GM19455 (cell line): ENCODE results near the gene IL11RA.

ENCODE experiments used
- ATAC-seq: cut with Tn5 transposase; IDR thresholded peaks from one replicate; pipeline ENCODE4 v1.9.1; 2021; ENCODE audit not compliant: unreplicated experiment

The IL11RA gene

DNA sequence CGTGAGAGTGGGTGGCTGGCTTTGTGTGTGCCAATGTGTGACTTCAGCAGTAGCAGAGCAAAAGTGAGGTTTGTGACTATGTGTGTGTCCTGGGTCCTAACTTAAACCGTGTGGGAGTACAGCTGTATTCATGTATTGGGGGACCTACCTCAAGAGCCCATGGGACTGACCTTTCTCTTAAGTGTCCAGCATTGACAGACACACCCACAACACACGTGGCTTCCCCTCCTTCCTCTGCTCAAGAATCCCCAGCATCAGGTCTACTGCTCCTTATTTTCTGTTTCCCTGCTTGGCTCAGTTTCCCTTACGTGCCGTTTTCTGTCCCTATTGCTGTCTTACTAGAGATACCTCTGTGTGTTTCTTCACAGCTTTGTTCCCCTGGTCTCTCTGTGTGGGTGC, 616 bp downstream of the IL11RA start:
- ATAC-seq: no peak

GRCh38 chr9:34653151-34654072, 1.4 kb downstream of the IL11RA start:
- ATAC-seq: no peak

DNA sequence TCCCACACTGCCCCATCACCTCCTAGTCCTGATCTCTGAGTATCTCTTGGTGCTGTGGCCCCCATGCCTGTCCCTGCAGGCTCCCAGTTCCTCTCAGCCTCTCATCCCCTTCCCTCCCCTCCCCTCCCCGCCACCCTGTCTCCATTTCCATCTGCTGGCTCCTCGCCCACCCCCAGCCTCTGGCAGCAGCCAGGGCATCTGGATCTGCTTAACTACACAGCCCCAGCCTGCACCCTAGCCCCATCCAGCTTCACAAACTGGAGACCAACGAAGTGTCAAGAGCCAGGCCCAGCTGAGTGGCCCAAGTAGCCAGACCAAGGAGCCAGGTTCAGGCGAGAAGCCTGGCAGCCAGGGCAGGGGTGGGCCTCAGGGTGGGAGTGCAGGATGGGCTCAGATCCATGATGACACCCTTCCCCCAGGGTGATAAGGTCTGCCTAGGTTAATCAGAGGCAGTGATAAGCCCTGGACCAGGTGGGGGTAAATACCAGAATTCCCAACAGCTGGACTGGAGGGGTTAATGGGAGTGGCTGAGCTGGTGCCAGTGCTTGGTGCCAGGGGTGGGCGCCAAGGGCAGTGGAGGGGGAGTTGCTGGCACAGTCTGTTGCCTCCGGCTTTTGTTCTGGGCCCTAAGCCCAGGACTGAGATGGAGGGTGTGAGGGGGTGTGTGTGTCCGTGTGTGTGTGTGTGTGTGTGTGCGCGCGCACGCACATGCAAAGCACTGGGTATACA, 2.5 kb downstream of the IL11RA start:
- ATAC-seq: no peak

DNA sequence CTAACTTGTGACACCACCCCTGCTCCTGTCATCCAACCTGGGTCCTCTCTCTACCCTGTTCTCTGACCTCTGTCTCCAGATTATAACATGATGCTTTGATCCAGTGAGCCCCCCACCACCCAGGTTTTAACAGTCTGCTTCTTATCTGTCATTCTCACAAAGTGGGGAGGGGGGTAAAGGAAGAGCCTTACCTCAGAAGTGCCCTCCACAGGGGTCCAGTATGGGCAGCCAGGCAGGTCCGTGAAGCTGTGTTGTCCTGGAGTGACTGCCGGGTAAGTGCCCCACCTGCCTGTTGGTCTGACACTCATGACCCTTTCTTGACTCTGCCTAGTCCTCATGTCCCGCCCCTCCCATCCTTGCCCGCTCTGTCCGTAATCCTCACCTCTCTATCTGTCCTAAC, 3.4 kb downstream of the IL11RA start:
- ATAC-seq: no peak

GRCh38 chr9:34656992-34657391, 5.0 kb downstream of the IL11RA start:
- no peak for ATAC-seq

- ATAC-seq: no peak
These were observed 6.5 kb downstream of the IL11RA start for GRCh38 chr9:34658461-34658860.

DNA sequence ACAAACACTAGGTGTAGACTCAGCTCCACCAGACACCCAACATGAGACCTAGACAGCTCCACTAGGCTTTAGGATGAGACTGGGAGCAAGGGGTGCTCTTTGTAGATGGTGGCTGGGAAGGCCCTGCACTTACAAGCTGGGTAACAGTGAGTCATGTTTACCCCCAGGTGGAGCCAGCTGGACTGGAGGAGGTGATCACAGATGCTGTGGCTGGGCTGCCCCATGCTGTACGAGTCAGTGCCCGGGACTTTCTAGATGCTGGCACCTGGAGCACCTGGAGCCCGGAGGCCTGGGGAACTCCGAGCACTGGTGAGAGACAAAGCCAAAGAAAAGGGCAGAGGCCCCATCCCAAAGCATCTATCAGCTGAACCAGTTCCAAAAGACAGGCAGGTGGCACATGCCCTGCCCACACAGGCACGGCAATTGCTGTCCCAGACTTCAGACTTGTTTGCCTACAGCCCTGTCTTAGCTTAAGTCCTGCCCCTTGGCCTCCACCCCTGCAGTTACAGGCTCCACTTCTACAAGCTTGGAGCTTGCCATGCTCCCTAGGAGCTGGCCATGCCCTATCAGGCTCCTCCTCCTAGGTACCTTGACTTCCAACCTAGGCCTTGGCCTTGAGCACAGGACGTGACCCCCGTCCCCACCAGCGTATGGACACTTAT, 7.7 kb downstream of the IL11RA start:
- no peak for ATAC-seq

GRCh38 chr9:34662526-34663302, 10.7 kb downstream of the IL11RA start, which contains the start of gene CCL27:
Gene CCL27 (minus strand): TSS chr9:34662657. CDS start chr9:34662633, 24 bp downstream.
- ATAC-seq: no peak

DNA sequence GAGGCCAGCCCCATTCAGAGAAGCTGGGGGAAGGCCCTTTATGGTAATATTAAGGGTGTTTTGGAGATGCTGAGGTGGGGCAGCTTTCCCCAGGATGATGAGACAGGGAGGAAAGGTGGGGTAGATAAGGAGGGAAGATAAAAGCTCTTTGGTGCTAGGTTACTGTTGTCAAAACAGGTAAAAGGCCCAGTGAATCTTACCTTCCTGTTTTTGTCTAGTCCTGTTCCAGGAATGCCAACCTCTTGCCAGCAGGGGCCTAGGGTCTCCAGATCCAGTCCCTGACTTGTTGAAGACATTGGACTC, 11.3 kb downstream of the IL11RA start:
- no peak for ATAC-seq

DNA sequence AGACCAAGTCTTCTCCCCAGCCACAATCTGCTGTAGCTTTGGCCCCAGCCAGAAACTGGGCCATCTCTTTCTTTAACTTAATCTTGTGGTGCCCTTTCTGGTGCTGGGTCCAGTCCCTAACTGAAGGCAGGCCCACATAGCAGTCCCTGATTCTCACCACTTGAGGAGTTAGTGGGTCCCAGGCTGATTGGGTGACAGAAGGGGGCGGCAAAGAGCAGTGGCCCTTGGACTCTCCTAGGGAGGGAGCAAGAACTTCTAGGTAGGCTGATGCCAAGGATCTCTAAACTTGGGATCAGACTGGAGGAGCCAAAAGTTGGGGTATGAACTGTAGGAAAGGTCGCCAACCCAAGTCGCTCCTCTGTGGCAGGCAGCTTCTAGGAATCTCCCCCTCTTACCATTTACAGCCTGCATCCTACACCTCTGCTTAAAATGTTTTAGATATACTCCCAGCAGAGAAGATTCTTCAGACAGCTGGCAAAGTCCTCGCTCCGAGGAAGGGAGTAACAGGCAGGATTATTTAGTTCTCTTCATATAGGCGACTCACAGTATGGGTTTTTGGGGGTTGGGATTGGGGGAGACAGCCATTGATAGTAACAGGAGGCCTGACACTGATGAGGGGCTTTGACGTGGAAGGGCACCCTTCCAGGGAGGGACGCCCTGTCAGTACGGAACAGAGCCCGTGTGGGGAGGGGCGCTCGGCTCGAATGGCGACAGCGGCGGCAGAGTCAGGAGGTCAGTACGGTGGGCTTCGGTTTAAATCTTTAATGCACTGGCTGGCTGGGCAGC, 12.5 kb downstream of the IL11RA start:
- ATAC-seq: peak; percentile 38

- ATAC-seq: peak; percentile 29
These were observed 13.0 kb downstream of the IL11RA start for GRCh38 chr9:34665067-34665380.

DNA sequence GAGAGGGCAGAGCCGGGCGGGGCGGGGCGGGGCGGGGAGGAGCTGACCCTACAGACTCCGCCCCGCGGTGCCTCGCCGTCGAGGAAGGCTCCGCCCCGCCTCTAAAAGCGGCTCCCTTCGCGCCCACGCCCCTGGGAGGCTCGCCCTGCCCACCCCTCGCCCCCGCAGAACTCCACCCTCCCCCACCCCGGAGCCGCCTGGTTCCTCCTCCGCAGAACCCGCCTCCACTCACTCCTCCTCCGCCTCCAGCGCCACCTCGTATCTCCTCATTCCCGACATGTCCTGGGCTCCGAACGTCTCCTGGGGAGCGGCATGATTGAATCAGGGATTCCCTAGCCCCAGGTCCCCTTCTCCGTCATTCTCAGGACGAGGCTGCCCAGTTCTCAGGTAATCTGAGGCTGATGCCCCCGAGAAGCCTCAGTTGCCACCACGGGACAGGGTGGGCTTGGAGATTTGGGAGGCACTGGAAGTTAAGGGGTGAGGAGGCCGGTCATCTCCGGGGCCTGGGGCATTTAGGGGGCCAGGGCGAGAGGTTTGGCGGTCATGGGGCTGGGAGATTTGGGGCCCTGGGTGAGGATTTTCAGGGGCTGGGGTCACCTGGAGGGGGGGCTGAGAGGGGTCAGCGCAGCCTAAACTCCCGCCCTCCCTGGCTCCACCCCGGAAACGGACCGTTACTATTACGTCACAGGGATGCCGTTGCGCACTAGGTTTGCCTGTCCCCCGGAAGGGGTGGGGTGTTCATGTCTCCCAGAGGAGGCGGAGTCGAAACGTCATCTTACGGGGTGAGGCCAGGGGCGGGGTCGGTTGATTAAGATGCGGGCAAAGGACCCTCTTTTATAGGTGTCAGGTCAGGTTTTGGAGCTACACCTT, 13.6 kb downstream of the IL11RA start:
- peak; percentile 71 for ATAC-seq

DNA sequence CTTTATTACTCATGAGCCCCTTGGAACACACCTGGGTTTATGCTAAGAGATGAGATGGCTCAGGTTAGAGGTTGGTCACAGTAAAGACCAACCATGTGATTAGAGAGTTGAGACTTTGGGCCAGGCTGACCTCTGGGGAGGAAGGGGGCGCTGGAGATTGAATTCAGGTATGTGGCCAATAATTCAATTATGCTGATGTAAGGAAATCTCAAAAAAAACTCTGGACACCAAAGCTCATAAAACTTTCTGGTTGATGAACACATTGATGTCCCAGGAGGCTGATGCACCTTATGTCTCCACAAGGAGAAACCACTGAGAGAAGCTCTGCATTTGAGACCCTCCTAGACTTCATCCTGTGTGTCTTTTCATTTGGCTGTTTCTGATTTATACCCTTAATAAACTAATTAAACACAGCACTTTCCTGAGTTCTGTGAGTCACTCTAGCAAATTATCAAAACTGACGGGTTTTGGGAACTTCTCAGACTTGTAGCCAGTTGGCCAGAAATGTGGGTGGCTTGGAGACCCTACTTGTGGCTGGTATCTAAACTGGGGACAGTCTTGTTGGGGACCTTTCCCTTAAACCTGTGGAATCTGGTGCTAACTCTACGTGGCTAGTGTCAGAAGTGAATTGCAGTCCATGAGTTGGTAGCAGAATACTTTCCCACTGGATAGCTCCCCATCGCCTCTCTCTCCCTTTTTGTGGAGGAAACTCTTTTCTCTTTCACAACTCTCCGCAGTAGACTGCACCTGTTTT, 18.0 kb downstream of the IL11RA start:
- no peak for ATAC-seq

GRCh38 chr9:34671307-34671706, 19.3 kb downstream of the IL11RA start:
- no peak for ATAC-seq

DNA sequence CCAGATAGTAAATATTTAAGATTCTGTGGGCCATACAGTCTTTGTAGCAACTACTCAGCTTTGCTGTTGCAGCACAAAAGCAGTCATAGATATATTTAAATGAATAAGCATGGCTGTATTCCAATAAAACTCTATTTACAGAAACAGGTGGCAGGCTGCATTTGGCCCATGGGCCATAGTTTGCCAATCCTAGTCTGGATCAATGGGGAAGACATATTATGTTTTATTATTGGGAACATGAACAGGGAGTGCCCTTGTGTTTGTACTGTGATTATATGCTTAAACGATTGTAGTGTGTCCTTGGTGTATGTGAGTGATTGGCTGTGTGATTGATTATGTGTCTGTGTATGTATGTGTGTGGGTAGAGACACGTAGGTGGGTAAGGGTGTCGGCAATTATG, 22.5 kb downstream of the IL11RA start:
- no peak for ATAC-seq

DNA sequence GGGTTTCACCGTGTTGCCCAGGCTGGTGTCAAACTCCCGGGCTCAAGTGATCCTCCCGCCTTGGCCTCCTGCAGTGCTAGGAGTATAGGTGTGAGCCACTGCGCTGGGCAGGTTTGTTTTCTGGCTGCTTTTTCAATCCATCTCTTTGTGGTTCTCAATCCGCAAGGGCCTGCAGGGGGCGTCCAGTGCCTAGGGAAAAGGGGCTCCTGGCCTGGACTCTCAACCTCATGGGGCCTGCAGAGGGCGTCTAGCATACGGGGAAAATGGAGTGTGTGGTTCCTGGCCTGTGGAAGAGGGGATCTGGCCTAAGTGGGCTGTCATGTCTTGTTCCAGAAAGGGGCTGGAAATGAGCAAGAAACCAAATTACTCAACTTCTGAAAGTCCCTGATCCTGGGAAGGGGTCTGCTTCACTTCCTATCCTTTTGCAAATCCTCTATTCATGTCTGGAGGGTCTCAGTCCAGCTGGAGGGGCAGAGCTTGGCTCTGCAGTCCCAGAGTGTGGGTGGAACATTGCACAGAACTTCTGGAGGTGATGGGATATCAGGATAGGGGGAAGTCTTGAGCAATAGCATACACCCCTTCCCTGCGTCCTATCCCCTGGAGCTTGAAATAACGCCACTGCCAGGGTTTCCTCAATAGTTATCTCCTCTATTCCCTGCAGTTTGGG, 23.2 kb downstream of the IL11RA start:
- ATAC-seq: no peak

DNA sequence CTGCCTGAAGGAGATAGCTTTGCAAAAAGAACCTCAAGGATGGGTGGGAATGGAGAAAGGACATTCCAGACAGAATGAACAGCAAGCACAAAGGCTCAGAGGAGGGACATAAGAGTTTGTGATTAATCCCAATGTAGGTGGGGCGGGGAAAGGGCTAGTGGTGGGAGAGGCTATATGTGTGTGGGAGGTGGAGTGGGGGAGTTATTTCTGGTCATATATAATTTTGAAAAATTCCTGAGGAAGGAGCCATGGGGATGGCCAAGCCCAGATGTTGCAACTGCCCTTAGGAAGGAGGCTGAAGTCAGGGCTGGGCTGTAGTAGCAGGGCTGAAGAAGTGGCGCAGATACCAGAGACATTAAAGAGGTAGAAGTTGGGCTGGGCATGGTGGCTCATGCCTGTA, 23.9 kb downstream of the IL11RA start:
- ATAC-seq: no peak

GRCh38 chr9:34684145-34684544, 32.2 kb downstream of the IL11RA start:
- ATAC-seq: no peak
